Breast epithelium (tissue), 3 donors: ENCODE data around the gene FYB2.

ENCODE experiments used
- POLR2A ChIP-seq: fragments of 450-650 bp; IDR thresholded peaks from one replicate; pipeline ENCODE4 v1.6.1; 2016; ENCODE audit warnings: antibody characterized with exemption, mild to moderate bottlenecking, moderate library complexity
- POLR2AphosphoS5 ChIP-seq, 3 donors: sonication (generic); formaldehyde crosslinking; IDR thresholded peaks; one replicate each; pipeline ENCODE4 v1.6.1; 2017; ENCODE audit warnings: antibody characterized with exemption in 3 of 3
- TF ChIP-seq, protein P1 (sequence below), 3 donors: fragments of 450-650 bp; IDR thresholded peaks; one replicate each; pipeline ENCODE4 v1.5.1; 2016 to 2017; ENCODE audit warnings: antibody characterized with exemption in 3 of 3, mild to moderate bottlenecking in 3 of 3, moderate library complexity in 3 of 3

DNA sequence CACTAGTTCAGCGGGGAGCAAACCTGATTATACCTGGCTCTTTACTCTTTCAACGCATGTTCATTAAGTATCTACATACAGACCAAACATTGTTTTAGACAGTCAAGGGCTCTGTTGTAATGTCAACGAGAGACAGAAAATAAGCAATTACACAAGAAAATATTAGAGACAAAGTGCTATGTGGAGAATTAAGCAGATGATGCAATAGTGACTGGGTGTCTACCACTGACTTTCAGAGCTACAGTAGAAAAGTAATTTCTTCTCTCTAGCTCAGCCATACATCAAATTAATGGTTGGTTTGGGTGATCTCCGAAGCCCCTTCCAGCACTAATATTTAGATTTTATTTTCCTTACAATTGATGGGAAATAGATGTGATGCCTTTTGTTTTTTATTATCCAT lies 23.3 kb downstream of the FYB2 start:
- TF ChIP-seq, protein P1, sequence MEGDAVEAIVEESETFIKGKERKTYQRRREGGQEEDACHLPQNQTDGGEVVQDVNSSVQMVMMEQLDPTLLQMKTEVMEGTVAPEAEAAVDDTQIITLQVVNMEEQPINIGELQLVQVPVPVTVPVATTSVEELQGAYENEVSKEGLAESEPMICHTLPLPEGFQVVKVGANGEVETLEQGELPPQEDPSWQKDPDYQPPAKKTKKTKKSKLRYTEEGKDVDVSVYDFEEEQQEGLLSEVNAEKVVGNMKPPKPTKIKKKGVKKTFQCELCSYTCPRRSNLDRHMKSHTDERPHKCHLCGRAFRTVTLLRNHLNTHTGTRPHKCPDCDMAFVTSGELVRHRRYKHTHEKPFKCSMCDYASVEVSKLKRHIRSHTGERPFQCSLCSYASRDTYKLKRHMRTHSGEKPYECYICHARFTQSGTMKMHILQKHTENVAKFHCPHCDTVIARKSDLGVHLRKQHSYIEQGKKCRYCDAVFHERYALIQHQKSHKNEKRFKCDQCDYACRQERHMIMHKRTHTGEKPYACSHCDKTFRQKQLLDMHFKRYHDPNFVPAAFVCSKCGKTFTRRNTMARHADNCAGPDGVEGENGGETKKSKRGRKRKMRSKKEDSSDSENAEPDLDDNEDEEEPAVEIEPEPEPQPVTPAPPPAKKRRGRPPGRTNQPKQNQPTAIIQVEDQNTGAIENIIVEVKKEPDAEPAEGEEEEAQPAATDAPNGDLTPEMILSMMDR (IDR thresholded peaks at IDR 0.05): no peak
- TF ChIP-seq POLR2A: no peak
- no peak for TF ChIP-seq POLR2AphosphoS5 (IDR thresholded peaks at IDR 0.05)
